Esophagus squamous epithelium (tissue), 4 donors: Measurements from ENCODE around the gene PAPOLA.

Experiments used
- CTCF ChIP-seq, 6 experiments: fragments of 450-650 bp in 4 of 6; fragments of 200-600 bp in 2 of 6; sonication (generic) in 2 of 6; IDR thresholded peaks; one replicate each; pipeline ENCODE4 v1.5.1; 2016 to 2019; ENCODE audit warnings: antibody characterized with exemption in 6 of 6, mild to moderate bottlenecking in 4 of 6, moderate library complexity in 4 of 6
- POLR2A ChIP-seq, 4 donors: fragments of 450-650 bp; IDR thresholded peaks; one replicate each; pipeline ENCODE4 v1.6.1; 2017; ENCODE audit warnings: antibody characterized with exemption in 4 of 4, mild to moderate bottlenecking in 4 of 4, moderate library complexity in 3 of 4

- TF ChIP-seq POLR2A (IDR thresholded peaks at IDR 0.05), result no peak
- no peak for TF ChIP-seq CTCF (IDR thresholded peaks at IDR 0.05)
Observed at GRCh38 chr14:96466918-96467317, 35.3 kb upstream of the PAPOLA start.
